Large intestine (tissue), 3 donors: ENCODE measurements around the gene S100A2. TPM values are rescaled to one million over a fixed set of nuclear protein-coding genes. Genes with fewer than 3 reads are reported as not detected.
A peak's percentile ranks its signal among the peaks of the same experiment; 100 is the strongest.

ENCODE experiments used
- DNase-seq, 2 donors: peaks; one replicate each; pipeline versions ENCODE4 v3.0.0 to v3.0.0-alpha.2; 2013
- H3K27ac ChIP-seq: one replicate; pipeline ENCODE4 v1.5.1; 2013; ENCODE audit warnings: low read length
- H3K27me3 ChIP-seq: 2 replicates; pipeline ENCODE4 v1.6.1; 2013; ENCODE audit warnings: low read length; ENCODE audit not compliant: control insufficient read depth, insufficient read depth
- H3K36me3 ChIP-seq: 2 replicates; pipeline ENCODE4 v1.6.1; 2013; ENCODE audit warnings: low read length; ENCODE audit not compliant: control insufficient read depth, insufficient read depth
- H3K4me1 ChIP-seq: one replicate; pipeline ENCODE4 v1.6.1; 2013; ENCODE audit warnings: low read length; ENCODE audit not compliant: control insufficient read depth, insufficient read depth
- H3K4me3 ChIP-seq: one replicate; pipeline ENCODE4 v1.5.1; 2013; ENCODE audit warnings: low read length
- H3K9me3 ChIP-seq: one replicate; pipeline ENCODE4 v1.6.1; 2013; ENCODE audit warnings: mild to moderate bottlenecking, low read depth, low read length, moderate library complexity; ENCODE audit not compliant: control insufficient read depth
- WGBS: methylation state at CpG from one replicate; pipeline ENCODE4 v1.1.5; 2013; ENCODE audit warnings: low lambda C conversion rate; ENCODE audit not compliant: insufficient coverage; 5-methylcytosine and 5-hydroxymethylcytosine counted together
- polyA plus RNA-seq: library from polyadenylated mRNA; unstranded; fragments of 120-200 nt; gene quantifications from one replicate; pipeline ENCODE4 v1.2.1, GENCODE V29; 2013

Gene S100A2
- polyA plus RNA-seq, 1 donor: 0.67 TPM

DNA sequence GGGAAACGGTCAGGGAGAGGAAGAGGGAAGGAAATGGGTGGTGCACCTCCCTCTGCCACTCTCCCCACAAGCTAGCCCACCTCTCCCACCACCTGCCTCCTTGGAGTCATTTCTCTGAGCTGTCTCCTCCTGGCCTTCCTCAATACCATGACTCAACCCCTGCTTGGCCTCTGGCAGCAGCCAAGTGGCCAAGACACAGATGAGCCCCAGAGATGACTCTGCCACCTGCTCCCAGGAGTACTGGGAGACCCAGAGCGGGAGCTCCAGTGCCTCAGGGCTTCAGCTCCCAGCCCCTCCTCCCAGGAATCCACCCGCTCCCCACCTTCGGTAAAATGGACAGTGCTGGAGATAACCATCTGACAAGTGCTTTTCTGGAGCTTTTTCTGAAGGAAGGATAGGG, 44.7 kb upstream of the S100A2 start:
- Histone ChIP-seq H3K4me1 (peaks cover 55% of the 10 kb centered on the region), H3K4me3 (no peak overlapping the region), H3K27me3 (no peaks in the 10 kb centered on the region), H3K9me3 (peaks cover 4% of the 10 kb centered on the region), H3K36me3 (peaks cover 19% of the 10 kb centered on the region), H3K27ac (peak overlapping the region; percentile 94)
- WGBS: no CpG with 5 or more reads among the region's 4 CpGs
- DNase-seq: peak in 1 of 2 donors; percentile 62

DNA sequence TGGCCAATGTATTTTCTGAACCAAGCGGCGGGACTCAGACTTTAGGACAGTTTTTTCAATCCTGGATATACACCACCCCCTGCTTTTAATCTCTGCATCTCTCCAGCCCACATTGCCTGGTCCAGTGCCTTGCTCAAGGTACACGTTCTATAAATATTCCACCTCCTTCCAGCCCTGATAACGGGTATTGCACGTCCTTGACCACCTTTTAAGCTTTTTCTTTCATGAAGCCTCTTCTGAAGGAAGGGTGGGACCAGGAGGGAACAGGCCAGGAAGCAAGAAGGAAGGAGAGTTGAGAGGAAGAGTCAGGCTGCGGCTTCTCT, 43.9 kb upstream of the S100A2 start:
- Histone ChIP-seq H3K27me3 (no peaks in the 10 kb centered on the region), H3K9me3 (peaks cover 4% of the 10 kb centered on the region), H3K4me3 (peak overlapping the region; percentile 26), H3K4me1 (peaks cover 47% of the 10 kb centered on the region), H3K27ac (peak overlapping the region; percentile 94), H3K36me3 (peaks cover 19% of the 10 kb centered on the region)
- no peak for DNase-seq
- 0% methylated on average over 1 of the region's 6 CpGs for WGBS

DNA sequence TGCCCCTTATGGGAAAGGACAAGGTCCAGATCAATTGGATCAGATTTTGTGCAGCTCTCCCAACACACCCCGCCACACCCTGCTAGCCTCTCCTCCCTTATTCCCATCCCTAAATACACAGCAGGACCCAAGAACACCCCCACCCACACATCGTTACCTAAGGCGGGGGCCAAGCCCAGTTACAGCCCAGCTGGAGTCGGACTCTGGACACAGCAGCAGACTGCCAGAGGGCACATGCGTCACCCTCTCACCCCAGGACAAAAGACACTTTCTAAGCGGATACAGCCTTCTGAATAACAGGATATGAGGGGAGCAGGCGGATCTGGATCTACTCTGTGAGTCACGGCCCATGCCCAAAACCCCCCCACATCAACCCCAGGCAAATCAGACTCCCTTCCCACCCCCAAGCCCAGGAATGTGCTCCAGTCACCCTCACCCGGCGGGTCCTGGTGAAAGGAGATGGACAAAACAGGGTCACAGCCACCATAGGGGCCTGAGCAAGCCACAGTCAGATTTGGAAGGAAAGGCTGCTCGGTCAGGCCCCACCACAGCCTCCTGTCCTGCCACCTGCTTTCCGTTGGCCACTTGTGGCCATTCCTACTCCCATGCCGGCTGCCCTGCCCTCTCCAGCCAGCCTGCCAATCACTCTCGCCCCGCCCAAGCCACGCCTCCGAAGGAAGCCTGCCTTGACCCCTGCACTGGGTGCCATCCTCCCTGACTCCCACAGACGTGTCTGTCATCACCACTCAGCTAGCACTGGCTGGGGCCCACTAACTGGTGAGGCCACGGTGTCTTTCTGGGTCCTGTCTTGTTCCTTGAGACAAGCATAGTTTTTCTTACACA, 43.3 kb upstream of the S100A2 start:
- peak; percentile 93 to 97 for DNase-seq
- Histone ChIP-seq H3K4me3 (peak overlapping the region; percentile 26), H3K36me3 (peaks cover 19% of the 10 kb centered on the region), H3K4me1 (peaks cover 42% of the 10 kb centered on the region), H3K27ac (peak overlapping the region; percentile 94), H3K27me3 (no peaks in the 10 kb centered on the region), H3K9me3 (peaks cover 4% of the 10 kb centered on the region)
- WGBS: no CpG with 5 or more reads among the region's 19 CpGs

- no CpG with 5 or more reads among the region's 7 CpGs for WGBS
- Histone ChIP-seq H3K27me3 (no peaks in the 10 kb centered on the region), H3K9me3 (peaks cover 4% of the 10 kb centered on the region), H3K4me3 (peak overlapping the region; percentile 24), H3K4me1 (peaks cover 35% of the 10 kb centered on the region), H3K27ac (peak overlapping the region; percentile 94), H3K36me3 (peaks cover 19% of the 10 kb centered on the region)
- DNase-seq: no peak
Measured at GRCh38 chr1:153608089-153608682, 42.5 kb upstream of the S100A2 start.

DNA sequence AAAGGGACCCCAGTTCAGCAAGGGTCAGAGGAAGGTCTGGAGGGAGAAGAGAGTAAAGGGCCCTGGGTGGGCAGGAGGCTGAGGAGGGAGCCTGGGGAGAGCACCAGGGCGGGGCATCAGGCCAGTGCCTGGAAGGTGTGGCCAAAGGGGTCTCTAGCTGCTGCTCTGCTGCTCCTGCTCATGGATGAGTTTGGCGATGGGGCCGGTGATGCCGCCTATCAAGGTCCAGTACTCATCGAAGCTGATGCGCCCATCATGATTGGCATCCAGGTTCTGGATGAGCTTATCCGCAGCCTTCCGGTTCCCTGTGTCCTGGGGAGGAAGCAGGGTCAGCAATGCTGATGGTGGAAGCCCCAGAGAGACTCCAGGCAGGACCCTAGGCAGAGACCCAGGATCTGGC, 41.7 kb upstream of the S100A2 start:
- Histone ChIP-seq H3K36me3 (peaks cover 19% of the 10 kb centered on the region), H3K4me3 (no peak overlapping the region), H3K9me3 (peaks cover 4% of the 10 kb centered on the region), H3K4me1 (peaks cover 34% of the 10 kb centered on the region), H3K27me3 (no peaks in the 10 kb centered on the region), H3K27ac (no peak overlapping the region)
- DNase-seq: no peak
- WGBS: no CpG with 5 or more reads among the region's 8 CpGs

DNA sequence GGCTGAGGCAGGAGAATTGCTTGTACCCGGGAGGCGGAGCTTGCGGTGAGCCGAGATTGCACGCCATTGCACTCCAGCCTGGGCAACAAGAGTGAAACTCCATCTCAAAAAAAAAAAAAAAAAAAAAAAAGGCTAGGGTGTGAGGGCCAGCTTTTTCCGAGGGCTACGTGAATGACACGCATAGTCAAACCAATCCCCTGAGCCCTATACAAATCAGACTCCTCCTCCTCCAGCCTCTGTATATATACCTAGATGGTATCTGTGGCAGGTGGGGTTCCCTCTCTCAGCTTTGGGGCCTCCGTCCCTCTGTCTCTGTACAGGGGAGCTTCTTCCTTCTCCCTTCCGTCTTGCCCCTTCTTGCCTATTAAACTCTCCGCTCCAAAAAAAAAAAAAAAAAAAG, 40.5 kb upstream of the S100A2 start:
- 80% methylated on average over 2 of the region's 11 CpGs for WGBS
- H3K36me3 ChIP-seq: peaks cover 19% of the 10 kb centered on the region
- H3K27ac ChIP-seq: no peak overlapping the region
- DNase-seq: no peak
- peaks cover 30% of the 10 kb centered on the region for H3K4me1 ChIP-seq
- no peaks in the 10 kb centered on the region for H3K27me3 ChIP-seq
- H3K9me3 ChIP-seq: peaks cover 4% of the 10 kb centered on the region
- no peak overlapping the region for H3K4me3 ChIP-seq

GRCh38 chr1:153602749-153603148, 37.1 kb upstream of the S100A2 start:
- no peak for DNase-seq
- H3K27ac ChIP-seq: no peak overlapping the region

DNA sequence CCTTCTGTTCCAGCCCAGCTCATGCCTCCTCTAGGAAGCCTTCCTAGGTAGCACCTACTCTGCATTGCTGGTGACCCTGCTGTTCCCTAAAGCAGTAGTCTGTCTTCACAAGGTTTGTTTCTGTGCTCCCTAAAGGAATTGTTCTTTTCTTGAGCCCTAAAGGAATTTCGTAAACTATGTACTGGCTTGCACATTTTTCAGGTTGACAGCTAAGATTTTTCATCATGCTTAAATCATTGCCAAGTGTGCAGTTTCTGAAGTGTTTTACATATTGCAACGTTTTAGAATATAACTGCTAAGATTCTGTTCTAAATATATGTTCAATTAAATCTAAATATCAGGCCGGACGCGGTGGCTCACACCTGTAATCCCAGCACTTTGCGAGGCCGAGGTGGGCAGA, 34.2 kb upstream of the S100A2 start:
- H3K4me1 ChIP-seq: no peaks in the 10 kb centered on the region
- H3K9me3 ChIP-seq: no peaks in the 10 kb centered on the region
- no peaks in the 10 kb centered on the region for H3K27me3 ChIP-seq
- H3K4me3 ChIP-seq: no peak overlapping the region
- no peak for DNase-seq
- no peak overlapping the region for H3K27ac ChIP-seq
- no peaks in the 10 kb centered on the region for H3K36me3 ChIP-seq
- WGBS: 80% methylated on average over 1 of the region's 7 CpGs

More at GRCh38 chr1:153602749-153603148, 37.1 kb upstream of the S100A2 start:
- Histone ChIP-seq H3K9me3 (no peaks in the 10 kb centered on the region), H3K4me3 (no peak overlapping the region), H3K4me1 (no peaks in the 10 kb centered on the region), H3K36me3 (peaks cover 15% of the 10 kb centered on the region), H3K27me3 (no peaks in the 10 kb centered on the region)
- 83% methylated on average over 3 of the region's 6 CpGs for WGBS

GRCh38 chr1:153598309-153599172, 32.9 kb upstream of the S100A2 start:
- H3K9me3 ChIP-seq: no peaks in the 10 kb centered on the region
- DNase-seq: peak; percentile 41 to 46
- no CpG with 5 or more reads among the region's 7 CpGs for whole genome bisulfite sequencing
- peak overlapping the region; percentile 26 for H3K27ac ChIP-seq
- H3K4me1 ChIP-seq: no peaks in the 10 kb centered on the region
- no peaks in the 10 kb centered on the region for H3K27me3 ChIP-seq
- no peak overlapping the region for H3K4me3 ChIP-seq
- no peaks in the 10 kb centered on the region for H3K36me3 ChIP-seq

DNA sequence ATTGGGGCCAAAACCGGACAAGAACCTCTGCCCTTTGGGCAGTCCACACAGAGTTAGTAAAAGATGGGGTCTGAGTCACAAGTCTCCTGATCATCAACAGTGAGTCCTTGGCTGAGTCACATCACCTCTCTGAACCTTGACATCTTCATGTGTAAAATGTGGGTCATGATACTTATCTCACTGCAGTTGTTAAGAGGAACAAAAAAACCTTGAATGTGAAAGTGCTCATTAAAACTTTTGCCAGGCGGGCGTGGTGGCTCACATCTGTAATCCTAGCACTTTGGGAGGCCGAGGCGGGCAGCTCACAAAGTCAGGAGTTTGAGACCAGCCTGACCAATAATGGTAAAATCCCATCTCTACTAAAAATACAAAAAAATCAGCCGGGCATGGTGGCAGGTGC, 31.6 kb upstream of the S100A2 start:
- Histone ChIP-seq H3K36me3 (no peaks in the 10 kb centered on the region), H3K27me3 (no peaks in the 10 kb centered on the region), H3K9me3 (no peaks in the 10 kb centered on the region), H3K4me1 (no peaks in the 10 kb centered on the region), H3K4me3 (no peak overlapping the region), H3K27ac (no peak overlapping the region)
- no CpG with 5 or more reads among the region's 6 CpGs for WGBS
- no peak for DNase-seq
